GDM1 (cell line): ENCODE results near the gene MAN1B1.
A peak's percentile ranks its signal among the peaks of the same experiment; 100 is the strongest.

Experiments
- DNase-seq: peaks from one replicate; lab custom pipeline; 2025; lab: John Stamatoyannopoulos, UW

The MAN1B1 gene

DNA sequence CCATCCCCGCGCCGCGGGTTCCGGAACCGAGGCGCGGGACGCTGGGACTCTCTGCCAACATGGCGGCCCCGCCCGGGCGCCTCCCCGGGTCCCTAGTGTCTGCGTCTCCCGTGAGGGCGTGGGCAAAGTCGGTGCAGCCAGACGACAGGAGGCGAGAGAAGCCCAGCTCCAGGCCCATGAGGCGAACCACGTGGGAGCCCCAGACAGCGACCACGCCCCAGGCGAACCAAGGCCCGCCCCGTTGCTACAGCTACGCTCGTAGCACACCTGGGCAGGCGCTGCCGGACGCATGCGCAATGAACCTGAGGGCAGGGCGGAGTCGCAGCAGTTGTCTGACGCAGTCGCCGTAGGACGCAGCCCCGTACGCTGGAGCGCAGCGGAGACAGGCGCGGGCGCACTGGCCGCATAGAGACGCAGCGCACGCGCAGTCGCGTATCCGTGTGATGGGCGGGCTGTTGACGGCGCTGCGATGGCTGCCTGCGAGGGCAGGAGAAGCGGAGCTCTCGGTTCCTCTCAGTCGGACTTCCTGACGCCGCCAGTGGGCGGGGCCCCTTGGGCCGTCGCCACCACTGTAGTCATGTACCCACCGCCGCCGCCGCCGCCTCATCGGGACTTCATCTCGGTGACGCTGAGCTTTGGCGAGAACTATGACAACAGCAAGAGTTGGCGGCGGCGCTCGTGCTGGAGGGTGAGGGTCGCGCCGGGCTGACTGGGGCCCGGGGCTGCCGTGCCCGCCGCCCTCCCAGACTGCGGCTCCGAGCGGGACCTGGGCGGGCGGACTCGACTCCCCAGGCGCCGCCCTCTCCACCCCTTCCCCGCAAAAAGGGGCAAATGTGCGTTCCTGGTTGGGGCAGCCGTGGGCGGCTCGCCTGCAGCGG is at the start of gene MAN1B1:
MAN1B1 (plus strand) TSS at position 455 of the 878 bp plus-strand sequence; CDS start at position 470, 15 bp downstream.
- DNase-seq = peak; percentile 100

DNA sequence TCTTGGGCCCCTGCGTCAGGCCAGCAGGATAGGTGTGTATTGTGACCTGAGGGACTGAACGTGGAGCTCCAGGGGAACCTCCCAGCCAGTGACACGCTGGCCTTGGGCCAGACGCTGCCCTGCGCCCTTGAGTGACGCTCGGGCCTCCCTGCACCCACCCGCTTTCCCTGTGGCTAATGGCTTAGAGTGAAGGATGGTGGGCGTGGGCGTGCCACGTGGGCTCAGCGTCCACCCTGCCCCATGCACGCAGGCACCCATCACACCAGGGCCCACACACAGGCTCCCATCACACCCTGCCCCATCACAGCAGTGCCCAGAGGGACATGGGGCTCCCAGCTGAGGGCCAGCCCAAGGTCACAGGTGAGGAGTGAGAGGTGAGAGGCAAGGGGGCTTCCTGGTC is 49.8 kb upstream of the MAN1B1 start:
- no peak for DNase-seq

DNA sequence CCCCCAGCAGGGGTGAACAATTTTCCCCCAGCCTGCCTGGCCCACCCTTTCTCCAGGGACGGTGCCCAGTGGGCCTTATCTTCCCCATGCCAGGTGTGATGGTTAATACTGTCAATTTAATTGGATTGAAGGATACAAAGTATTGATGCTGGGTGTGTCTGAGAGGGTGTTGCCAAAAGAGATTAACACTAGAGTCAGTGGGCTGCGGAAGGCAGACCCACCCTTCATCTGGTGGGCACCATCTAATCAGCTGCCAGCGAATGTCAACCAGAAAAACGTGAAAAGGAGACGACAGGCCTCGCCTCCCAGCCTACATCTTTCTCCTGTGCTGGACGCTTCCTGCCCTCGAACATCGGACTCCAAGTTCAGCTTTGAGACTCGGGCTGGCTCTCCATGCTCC is 49.3 kb upstream of the MAN1B1 start:
- no peak for DNase-seq

DNA sequence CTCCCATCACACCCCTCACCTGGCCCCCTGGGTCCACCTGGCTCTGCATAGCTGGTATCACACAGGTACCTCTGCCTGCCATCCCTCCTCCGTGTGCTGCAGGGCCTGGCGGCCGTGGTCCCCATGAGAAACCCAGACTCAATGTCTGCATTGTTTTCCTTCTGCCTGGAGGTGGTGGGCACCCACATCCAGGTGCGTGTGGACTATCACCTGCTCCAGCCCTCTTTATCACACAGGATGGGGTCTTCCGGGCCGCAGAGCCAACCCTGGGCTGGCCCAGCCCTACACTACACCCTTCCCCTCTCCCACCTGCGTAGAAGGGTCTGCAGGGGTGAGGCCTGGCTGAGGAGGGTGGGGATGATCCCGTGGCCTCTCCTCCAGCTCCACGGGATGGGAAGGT is 47.9 kb upstream of the MAN1B1 start:
- no peak for DNase-seq

- no peak for DNase-seq
Observed at GRCh38 chr9:137039611-137040366, 47.0 kb upstream of the MAN1B1 start.

DNA sequence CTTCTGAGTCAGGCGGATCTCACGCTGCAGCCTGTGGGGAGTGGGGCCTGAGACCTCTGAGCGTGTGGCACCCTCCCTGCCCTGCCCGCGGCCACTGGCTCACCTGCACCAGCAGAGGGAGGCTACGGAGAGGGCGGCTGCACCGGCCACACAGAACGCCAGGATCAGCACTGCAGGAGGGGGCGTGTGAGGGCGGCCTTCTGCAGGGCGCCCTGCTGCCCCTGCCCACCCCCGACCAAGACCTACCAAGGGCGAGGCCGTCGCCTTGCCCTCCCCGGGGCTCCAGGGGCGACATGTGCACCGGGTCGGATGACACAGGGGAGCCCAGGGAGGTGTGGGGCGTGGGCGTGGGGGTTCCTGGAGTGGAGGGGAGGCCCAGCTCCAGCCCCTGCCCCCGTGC is 46.2 kb upstream of the MAN1B1 start:
- DNase-seq = no peak

GRCh38 chr9:137041124-137041523 is 45.7 kb upstream of the MAN1B1 start:
- no peak for DNase-seq

- DNase-seq = no peak
Observed at GRCh38 chr9:137042751-137043727, 43.7 kb upstream of the MAN1B1 start.

DNA sequence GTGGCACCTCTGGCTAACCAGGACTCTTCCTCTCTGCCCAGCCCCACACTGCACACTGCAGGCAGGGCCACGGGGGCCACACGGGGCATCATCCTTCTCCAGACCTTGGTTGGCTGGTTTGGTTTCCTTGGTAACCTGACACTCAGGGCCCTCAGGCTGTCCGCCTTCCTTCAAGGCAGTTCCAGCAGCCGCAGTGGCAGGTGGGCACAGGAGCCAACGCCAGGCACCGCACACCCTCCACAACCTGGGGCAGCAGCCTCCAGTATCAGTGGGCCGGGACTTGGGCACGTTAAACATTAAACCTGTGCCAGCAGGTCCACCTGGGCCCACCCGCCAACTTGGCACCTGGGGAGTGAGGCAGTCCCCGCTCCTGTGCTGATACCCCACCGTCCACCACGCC is 42.7 kb upstream of the MAN1B1 start:
- DNase-seq = no peak

GRCh38 chr9:137044502-137045177 is 42.1 kb upstream of the MAN1B1 start:
- no peak for DNase-seq

GRCh38 chr9:137045294-137046087 is 41.3 kb upstream of the MAN1B1 start:
- no peak for DNase-seq

DNA sequence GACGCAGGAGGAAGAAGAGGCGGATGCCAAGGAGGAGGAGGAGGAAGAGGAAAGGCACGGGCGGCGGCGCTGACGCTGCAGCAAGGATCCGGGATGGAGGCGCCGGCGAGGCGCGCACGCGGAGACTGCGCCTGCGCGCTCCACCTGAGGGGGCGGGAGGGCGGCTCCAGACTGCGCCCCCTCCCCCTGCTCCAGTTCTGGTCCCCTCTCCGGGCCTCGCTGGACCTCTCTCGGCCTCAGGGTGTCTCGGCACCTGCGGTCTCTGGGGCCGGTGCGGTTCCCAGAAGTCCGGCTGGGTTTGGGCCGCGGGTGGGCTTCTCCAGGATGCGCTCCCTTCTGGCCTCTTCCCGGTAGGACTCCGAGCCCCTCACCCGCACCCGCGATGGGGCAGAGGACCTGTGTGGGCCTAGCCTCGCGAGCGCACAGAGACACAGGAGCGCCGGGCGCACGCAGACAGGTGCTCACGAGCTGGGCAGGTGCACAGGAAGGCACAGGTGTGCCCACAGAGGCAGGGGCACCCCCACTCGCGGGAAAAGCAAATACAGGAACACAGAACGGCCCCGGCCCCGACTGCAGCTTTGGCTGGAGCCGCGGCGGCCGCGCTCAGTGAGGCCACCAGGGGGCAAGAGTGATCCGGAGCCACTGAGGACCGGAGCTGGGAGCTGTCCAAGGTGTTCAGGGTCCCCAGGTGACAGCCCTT is 40.5 kb upstream of the MAN1B1 start, which contains the start of gene NPDC1:
NPDC1 (minus strand) TSS at position 90 of the 700 bp plus-strand sequence. CDS start 188 bp downstream, outside the sequence.
- DNase-seq = peak; percentile 73

- no peak for DNase-seq
Observed at GRCh38 chr9:137048655-137049543, 37.9 kb upstream of the MAN1B1 start.

GRCh38 chr9:137049544-137050449 is 37.0 kb upstream of the MAN1B1 start:
- peak; percentile 40 for DNase-seq

- no peak for DNase-seq
Observed at GRCh38 chr9:137050570-137050969, 36.2 kb upstream of the MAN1B1 start.

- no peak for DNase-seq
Observed at GRCh38 chr9:137051145-137051724, 35.5 kb upstream of the MAN1B1 start.

DNA sequence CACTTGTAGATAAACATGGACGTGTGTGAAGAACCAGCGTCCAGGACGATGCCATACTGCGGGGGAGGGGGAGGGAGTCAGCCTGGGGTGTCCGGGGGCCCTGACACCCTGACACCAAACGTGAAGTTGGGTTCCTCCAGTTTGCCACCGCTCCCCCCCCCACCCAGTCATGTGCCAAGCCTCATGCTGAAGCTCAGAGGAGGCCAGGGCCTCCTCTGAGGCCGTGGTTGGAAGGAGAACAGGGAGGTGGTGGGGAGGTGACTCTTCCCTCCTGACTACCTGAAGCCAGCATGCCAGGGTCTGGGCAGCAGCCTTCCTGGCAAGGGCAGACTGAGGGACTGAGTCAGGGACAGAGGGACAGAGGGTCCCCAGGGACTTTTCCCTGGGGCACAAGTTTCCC is 34.5 kb upstream of the MAN1B1 start:
- DNase-seq = no peak
